HUES48 (cell line): ENCODE results near the gene NDUFAF7.
"Not testable (repeated sequence)": the region's sequence is repeated elsewhere in the genome, so short reads cannot be mapped to it uniquely, and the experiment has no call there.

Experiments
- H3K27ac ChIP-seq: one replicate; pipeline ENCODE4 v1.7.0; 2013; ENCODE audit warnings: low read depth, low read length, inconsistent platforms
- H3K27me3 ChIP-seq: 2 replicates; pipeline ENCODE4 v1.6.1; 2013; ENCODE audit warnings: mild to moderate bottlenecking, low read length; ENCODE audit not compliant: control insufficient read depth, insufficient read depth
- H3K36me3 ChIP-seq: 2 replicates; pipeline ENCODE4 v1.6.1; 2013; ENCODE audit warnings: low read length; ENCODE audit not compliant: control insufficient read depth, insufficient read depth
- H3K4me1 ChIP-seq: 2 replicates; pipeline ENCODE4 v1.6.1; 2013; ENCODE audit warnings: mild to moderate bottlenecking, low read length; ENCODE audit not compliant: control insufficient read depth, insufficient read depth
- H3K4me3 ChIP-seq: 2 replicates; pipeline ENCODE4 v1.5.1; 2013; ENCODE audit warnings: mild to moderate bottlenecking, low read depth, low read length
- H3K9ac ChIP-seq: 2 replicates; pipeline ENCODE4 v1.6.1; 2013; ENCODE audit warnings: mild to moderate bottlenecking, low read depth, low read length, moderate library complexity
- H3K9me3 ChIP-seq: 2 replicates; pipeline ENCODE4 v1.6.1; 2013; ENCODE audit warnings: low read length; ENCODE audit not compliant: control insufficient read depth, insufficient read depth

The NDUFAF7 gene

DNA sequence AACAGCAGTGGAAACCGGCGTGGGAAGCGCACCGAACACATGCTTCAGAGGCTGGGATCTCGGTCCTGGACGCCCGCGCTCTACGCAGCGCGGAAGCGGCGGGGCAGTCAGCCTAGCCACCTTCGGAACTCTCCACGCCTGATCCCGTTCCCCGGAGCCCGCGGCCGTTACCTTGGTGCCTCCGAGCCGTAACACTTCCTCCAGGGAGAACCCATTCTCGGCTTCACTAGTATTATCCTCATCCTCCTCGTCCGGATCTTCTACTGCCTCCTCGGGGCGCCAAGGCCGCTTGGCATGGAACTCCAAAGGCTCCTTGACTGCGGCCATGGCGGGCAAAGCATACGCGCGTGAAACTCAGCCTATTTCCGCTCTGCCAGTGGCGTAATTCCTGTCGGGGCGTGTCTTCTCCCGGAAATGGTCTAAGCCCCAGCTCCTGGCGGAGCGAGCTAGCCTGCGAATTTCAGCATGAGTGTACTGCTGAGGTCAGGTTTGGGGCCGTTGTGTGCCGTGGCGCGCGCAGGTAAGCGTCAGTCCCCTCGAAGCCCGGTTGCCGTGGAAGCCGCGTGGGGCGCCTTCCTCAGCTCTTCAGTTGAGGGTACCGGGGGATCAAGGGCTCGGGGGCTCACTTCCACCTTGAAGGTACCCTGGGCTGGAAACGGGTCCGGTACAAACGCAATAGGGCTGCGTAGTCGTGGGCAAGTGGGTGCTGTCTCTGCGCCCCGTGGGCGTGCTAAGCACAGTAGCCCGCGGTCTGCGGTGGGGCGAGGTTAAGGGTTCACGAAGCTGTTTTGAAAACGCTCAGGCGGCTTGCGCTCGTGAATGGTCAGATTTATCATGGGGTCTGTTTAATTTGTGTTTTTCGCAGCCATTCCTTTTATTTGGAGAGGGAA, at the start of gene NDUFAF7, which contains the start of gene CEBPZ:
TSS of gene NDUFAF7 (plus strand) at position 418 of the 890 bp plus-strand sequence. CDS start at position 466, 48 bp downstream.
TSS of gene CEBPZ (minus strand) at position 356 of the 890 bp plus-strand sequence. CDS start at position 327, 29 bp downstream.
- Histone ChIP-seq H3K27me3 (no peaks in the 10 kb centered on the region), H3K27ac (peak within 1 kb of the TSS; percentile 84), H3K9ac (peak within 1 kb of the TSS; percentile 87), H3K4me3 (peak within 1 kb of the TSS; percentile 94), H3K36me3 (peaks cover 63% of the 10 kb centered on the region), H3K4me1 (peaks cover 44% of the 10 kb centered on the region), H3K9me3 (no peaks in the 10 kb centered on the region)

GRCh38 chr2:37181726-37182684, 49.5 kb upstream of the NDUFAF7 start:
- Histone ChIP-seq H3K36me3 (no peaks in the 10 kb centered on the region), H3K4me1 (peaks cover 16% of the 10 kb centered on the region), H3K27me3 (no peaks in the 10 kb centered on the region), H3K9me3 (no peaks in the 10 kb centered on the region), H3K4me3 (no peak overlapping the region), H3K27ac (peak overlapping the region; percentile 93), H3K9ac (peak overlapping the region; percentile 29)

DNA sequence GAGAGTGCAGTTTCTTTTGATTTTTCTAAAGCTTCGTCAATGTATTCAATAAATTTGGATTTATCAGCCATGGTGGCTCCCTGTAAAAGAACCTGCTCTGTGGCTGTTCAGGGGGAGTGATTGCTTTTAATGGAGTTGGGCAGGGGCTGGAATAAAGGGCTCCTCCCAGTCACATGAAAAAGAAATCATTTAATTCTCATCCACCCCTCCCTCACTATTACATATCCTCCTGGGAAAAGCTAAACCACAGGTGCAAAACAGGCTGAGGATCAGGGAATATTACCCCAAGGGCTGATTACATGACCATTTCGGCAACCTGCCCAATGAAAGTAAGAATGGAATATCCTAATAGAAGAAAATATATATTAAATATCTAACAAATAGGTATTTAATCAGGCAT, 42.9 kb upstream of the NDUFAF7 start, which contains the start of gene SULT6B1:
TSS of gene SULT6B1 (minus strand) at position 101 of the 400 bp plus-strand sequence. CDS start at position 71, 30 bp downstream.
- Histone ChIP-seq H3K4me3 (no peak within 1 kb of the TSS), H3K9ac (no peak within 1 kb of the TSS), H3K4me1 (peaks cover 36% of the 10 kb centered on the region), H3K27me3 (no peaks in the 10 kb centered on the region), H3K36me3 (no peaks in the 10 kb centered on the region), H3K27ac (peak within 1 kb of the TSS; percentile 74), H3K9me3 (no peaks in the 10 kb centered on the region)

- Histone ChIP-seq H3K9me3 (no peaks in the 10 kb centered on the region), H3K27me3 (no peaks in the 10 kb centered on the region), H3K9ac (no peak overlapping the region), H3K4me3 (no peak overlapping the region), H3K27ac (peak overlapping the region; percentile 74), H3K4me1 (peaks cover 36% of the 10 kb centered on the region), H3K36me3 (no peaks in the 10 kb centered on the region)
Observed at GRCh38 chr2:37189452-37190153, 41.9 kb upstream of the NDUFAF7 start.

DNA sequence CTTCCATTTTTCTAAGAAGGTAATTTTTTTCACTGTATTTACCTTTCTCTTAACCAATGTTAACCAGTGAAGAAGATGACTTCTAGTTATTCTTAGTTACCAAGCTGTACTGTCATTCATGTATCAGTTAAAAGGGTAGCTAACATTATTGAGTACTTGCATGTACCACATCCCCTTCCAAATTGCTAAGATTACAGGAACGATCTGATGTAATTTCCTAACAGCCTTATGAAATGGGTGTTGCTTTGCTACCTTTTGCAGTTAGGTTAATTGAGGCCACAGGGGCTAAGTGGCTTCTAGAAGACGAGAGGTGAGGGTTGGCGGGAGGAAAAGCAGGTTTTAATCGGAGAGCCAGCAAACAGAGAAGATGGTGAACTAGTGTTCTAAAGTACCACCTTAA, 41.2 kb upstream of the NDUFAF7 start:
- no peak overlapping the region for H3K4me3 ChIP-seq

GRCh38 chr2:37191253-37191652, 40.2 kb upstream of the NDUFAF7 start:
- H3K4me1 ChIP-seq, result peaks cover 36% of the 10 kb centered on the region
- peak overlapping the region; percentile 49 for H3K27ac ChIP-seq
- H3K27me3 ChIP-seq, result no peaks in the 10 kb centered on the region
- no peak overlapping the region for H3K4me3 ChIP-seq
- H3K9ac ChIP-seq, result no peak overlapping the region
- no peaks in the 10 kb centered on the region for H3K9me3 ChIP-seq
- H3K36me3 ChIP-seq, result no peaks in the 10 kb centered on the region

More for the DNA sequence above, 41.2 kb upstream of the NDUFAF7 start:
- Histone ChIP-seq H3K4me1 (peaks cover 36% of the 10 kb centered on the region), H3K36me3 (no peaks in the 10 kb centered on the region), H3K9me3 (no peaks in the 10 kb centered on the region), H3K27ac (peak overlapping the region; percentile 74), H3K27me3 (no peaks in the 10 kb centered on the region), H3K9ac (0 out of 2 replicates have a peak overlapping the region, but pooled peaks have one; percentile 4)

DNA sequence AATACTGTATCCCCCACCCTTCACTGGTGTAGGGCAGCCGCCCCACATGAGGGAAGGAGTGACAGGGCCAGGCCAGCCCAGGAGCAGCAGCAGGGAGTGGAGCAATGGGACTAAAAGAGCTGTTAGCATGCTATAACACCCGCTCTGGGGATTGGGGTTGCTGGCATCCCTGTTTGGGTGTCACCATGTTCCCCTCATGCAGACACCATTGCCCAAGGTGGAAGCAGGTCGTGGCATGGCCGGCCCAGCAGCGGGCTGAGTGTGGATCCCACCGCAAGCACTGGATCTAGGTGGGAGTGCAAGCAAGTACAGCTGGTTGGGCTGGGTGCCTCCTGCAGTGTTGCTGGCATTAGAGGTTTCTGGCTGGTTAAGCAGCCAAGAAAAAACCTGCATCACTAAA, 39.7 kb upstream of the NDUFAF7 start:
- Histone ChIP-seq H3K27ac (peak overlapping the region; percentile 49), H3K9ac (no peak overlapping the region)

DNA sequence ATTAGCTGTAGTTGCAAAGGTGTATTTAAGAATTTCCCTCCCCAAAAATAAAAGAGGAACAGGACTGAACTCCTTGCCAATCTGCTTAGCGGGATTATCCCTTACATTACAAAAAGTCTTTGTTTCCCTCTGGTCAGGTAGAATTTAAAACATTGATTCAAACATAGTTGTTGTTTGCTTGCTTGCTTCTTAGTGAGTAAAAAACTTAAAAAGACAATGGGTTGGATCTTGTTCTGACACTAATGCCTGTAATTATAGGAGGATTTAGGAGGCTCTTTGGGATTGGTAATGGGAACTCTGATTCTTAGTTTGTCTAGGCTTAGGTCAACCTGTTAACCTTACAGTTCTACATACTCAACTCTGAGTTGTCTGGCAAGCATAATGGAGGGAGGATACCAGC, 38.9 kb upstream of the NDUFAF7 start:
- H3K9ac ChIP-seq, result no peak overlapping the region
- no peaks in the 10 kb centered on the region for H3K27me3 ChIP-seq
- peaks cover 36% of the 10 kb centered on the region for H3K4me1 ChIP-seq
- no peaks in the 10 kb centered on the region for H3K36me3 ChIP-seq
- H3K27ac ChIP-seq, result peak overlapping the region; percentile 49
- no peak overlapping the region for H3K4me3 ChIP-seq
- H3K9me3 ChIP-seq, result no peaks in the 10 kb centered on the region

More for the DNA sequence above, 39.7 kb upstream of the NDUFAF7 start:
- Histone ChIP-seq H3K9me3 (no peaks in the 10 kb centered on the region), H3K36me3 (no peaks in the 10 kb centered on the region), H3K4me1 (peaks cover 36% of the 10 kb centered on the region), H3K4me3 (no peak overlapping the region), H3K27me3 (no peaks in the 10 kb centered on the region)

DNA sequence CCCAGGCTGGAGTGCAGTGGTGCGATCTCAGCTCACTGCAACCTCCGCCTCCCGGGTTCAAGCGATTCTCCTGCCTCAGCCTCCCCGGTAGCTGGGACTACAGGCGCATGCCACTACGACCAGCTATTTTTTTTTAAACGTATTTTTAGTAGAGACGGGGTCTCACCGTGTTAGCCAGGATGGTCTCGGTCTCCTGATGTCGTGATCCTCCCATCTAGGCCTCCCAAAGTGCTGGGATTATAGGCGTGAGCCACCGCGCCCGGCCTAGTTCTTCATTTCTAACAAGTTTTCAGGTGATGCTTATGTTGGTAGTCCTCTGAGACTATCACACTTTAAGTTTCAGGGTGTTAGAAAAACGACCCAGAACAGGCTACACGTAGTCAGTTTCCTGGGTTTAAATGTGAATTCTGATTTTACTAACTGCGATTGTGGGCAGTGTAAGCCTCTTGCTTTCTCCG, 35.6 kb upstream of the NDUFAF7 start:
- H3K9ac ChIP-seq, result not testable (repeated sequence)

More for the DNA sequence above, 35.6 kb upstream of the NDUFAF7 start:
- H3K27ac ChIP-seq, H3K27me3 ChIP-seq, H3K9me3 ChIP-seq: not testable (repeated sequence)
- Histone ChIP-seq H3K36me3 (peaks cover 19% of the 10 kb centered on the region), H3K4me3 (peak overlapping the region; percentile 87), H3K4me1 (peaks cover 49% of the 10 kb centered on the region)
